ENCODE data around the gene PARVA.

DNA sequence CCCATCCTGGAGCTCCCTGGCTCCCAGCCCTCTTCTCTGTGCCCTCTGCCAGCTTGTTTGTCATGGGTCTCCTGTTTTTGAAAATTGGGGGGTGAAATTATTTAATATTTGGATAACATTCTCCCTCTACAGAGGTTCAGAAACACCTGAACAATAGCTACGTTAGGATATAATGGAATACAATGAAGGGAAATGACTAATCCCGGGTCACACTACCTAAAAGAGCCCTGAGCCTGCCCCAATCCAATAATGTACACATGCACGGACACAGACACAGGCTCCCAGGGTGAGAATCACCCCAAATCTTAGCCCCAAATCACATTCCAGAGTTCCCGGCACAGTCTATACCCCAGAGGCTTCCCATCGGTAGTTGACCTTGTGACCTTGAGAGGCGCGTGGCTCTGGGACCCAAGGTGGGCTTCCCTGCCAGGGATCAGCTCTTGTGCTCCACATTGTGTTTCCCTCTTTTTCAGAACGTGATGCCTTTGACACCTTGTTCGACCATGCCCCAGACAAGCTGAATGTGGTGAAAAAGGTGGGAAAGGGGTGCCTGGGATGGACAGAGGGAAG lies 135.5 kb downstream of the PARVA start:
- TF ChIP-seq, protein P1, sequence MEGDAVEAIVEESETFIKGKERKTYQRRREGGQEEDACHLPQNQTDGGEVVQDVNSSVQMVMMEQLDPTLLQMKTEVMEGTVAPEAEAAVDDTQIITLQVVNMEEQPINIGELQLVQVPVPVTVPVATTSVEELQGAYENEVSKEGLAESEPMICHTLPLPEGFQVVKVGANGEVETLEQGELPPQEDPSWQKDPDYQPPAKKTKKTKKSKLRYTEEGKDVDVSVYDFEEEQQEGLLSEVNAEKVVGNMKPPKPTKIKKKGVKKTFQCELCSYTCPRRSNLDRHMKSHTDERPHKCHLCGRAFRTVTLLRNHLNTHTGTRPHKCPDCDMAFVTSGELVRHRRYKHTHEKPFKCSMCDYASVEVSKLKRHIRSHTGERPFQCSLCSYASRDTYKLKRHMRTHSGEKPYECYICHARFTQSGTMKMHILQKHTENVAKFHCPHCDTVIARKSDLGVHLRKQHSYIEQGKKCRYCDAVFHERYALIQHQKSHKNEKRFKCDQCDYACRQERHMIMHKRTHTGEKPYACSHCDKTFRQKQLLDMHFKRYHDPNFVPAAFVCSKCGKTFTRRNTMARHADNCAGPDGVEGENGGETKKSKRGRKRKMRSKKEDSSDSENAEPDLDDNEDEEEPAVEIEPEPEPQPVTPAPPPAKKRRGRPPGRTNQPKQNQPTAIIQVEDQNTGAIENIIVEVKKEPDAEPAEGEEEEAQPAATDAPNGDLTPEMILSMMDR (IDR thresholded peaks at IDR 0.05) = no peak
- TF ChIP-seq POLR2A (IDR thresholded peaks at IDR 0.05) = no peak

Data from thyroid gland (tissue), 4 donors.